Keratinocyte (primary cell): ENCODE results near the gene COTL1.

Experiments
- EZH2 ChIP-seq: IDR thresholded peaks from one replicate; pipeline ENCODE4 v1.6.1; 2012; ENCODE audit warnings: inconsistent platforms, mild to moderate bottlenecking, low read length, moderate library complexity
- TF ChIP-seq, protein P1 (sequence below), 3 experiments: IDR thresholded peaks in 1 of 3; conservative IDR thresholded peaks in 1 of 3; optimal IDR thresholded peaks in 1 of 3; 2 replicates in 2 of 3; 3 replicates in 1 of 3; pipeline versions ENCODE3 to v1.5.1; 2011; ENCODE audit warnings: low read length in 3 of 3, mild to moderate bottlenecking in 3 of 3, moderate library complexity in 2 of 3, control low read depth in 1 of 3, inconsistent platforms in 1 of 3; ENCODE audit not compliant: insufficient read depth in 2 of 3; ENCODE audit errors: extremely low read depth in 1 of 3

DNA sequence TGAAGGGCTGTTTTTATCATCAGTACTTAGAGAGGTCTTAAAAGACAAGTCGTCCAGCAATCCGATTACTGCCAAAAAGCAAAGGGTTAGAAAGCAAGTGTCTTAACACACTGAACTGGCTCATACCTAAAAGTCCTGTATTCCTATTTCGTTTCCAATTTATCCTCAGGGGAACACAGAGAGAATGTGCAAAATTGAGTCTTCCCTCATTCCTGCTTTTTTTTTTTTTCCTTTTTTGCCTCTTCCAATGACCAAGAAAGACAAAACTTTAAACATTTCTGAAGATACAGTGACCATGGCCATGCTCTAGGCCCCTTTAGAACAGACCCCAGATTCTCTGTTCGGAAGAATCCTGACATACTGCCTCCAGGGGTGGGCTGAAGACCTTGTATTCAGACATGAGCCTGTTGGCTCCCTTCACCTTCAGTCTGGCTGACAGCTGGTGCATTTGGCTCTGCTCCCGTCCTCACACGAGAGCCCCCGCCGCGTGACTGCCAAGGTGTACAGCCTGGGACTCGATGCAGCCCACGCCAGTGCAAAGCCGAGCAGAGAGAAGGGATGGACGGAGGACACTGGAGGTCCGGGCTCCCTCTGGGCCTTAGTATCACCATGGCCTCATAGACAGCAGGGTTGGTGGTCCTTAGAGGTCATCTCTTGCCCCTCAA lies 47.0 kb downstream of the COTL1 start:
- TF ChIP-seq, protein P1, sequence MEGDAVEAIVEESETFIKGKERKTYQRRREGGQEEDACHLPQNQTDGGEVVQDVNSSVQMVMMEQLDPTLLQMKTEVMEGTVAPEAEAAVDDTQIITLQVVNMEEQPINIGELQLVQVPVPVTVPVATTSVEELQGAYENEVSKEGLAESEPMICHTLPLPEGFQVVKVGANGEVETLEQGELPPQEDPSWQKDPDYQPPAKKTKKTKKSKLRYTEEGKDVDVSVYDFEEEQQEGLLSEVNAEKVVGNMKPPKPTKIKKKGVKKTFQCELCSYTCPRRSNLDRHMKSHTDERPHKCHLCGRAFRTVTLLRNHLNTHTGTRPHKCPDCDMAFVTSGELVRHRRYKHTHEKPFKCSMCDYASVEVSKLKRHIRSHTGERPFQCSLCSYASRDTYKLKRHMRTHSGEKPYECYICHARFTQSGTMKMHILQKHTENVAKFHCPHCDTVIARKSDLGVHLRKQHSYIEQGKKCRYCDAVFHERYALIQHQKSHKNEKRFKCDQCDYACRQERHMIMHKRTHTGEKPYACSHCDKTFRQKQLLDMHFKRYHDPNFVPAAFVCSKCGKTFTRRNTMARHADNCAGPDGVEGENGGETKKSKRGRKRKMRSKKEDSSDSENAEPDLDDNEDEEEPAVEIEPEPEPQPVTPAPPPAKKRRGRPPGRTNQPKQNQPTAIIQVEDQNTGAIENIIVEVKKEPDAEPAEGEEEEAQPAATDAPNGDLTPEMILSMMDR (optimal IDR thresholded peaks at IDR 0.05 in 1 of 3, IDR thresholded peaks at IDR 0.05 in 1 of 3, conservative IDR thresholded peaks at IDR 0.05 in 1 of 3; ENCODE audit: extremely low read depth in 1 of 3, insufficient read depth in 2 of 3, low read length in 3 of 3), result no peak
- TF ChIP-seq EZH2, result no peak
